ENCODE results near the gene ZBED5. TPM values are rescaled to one million over a fixed set of nuclear protein-coding genes. Genes with fewer than 3 reads are reported as not detected.
A peak's percentile ranks its signal among the peaks of the same experiment; 100 is the strongest.

ZBED5 gene
- total and polyA plus RNA-seq, 9 of the 15 experiments (the other 6 are each of a cell fraction or from before 2014, with no cell fraction given) = 12.4 to 70.7 (median 26.8) TPM

DNA sequence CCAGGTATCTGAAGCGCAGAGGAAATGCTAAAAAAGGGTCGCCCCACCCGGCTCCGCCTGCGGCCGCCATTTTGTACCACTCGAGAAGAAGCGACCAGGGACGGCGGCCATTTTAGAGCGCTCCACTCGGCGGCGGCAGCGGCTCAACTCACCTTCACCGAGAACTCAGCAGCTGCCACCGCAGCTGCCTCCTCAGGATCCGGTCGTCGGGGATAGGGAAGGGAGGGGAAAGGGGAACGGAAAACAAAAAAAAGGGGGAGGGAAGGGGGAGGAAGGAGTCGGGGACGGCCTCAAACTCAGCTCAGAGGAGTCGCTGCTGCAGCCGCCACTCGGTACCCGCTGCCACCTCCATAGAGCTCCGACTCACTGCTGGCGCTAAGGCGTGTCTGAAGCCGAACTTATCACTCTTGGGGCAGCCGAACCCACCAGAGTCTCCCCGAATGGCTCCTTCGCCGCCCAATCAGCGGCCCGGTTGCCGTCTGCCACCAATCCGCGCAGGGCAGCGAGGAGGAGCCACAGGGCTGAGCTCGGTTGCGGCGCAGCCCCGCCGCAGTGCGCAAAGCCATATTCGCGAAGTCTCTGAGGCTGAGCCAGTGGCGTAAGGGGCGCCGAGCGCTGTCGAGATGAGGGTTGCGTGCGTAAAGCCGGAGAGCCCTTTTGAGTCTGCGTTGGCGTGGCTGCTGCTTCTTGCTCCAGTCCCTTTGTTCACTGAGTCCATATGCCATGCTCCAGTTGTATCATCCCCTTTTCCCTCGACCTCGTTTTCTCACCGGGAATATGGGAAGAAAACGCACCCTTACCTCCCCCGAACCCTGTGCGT is 49.1 kb downstream of the ZBED5 start, which contains the start of gene EIF4G2 (continued):
- TF ChIP-seq SOX6 (IDR thresholded peaks at IDR 0.05) = peak; percentile 28; the same call in 1 of the 2 replicates
- peak; percentile 96 for TF ChIP-seq GTF2E2 (tag; IDR thresholded peaks at IDR 0.05)
- peak; percentile 30 for TF ChIP-seq PHF20 (IDR thresholded peaks at IDR 0.05; ENCODE audit: partially characterized antibody)
- TF ChIP-seq, protein P1, sequence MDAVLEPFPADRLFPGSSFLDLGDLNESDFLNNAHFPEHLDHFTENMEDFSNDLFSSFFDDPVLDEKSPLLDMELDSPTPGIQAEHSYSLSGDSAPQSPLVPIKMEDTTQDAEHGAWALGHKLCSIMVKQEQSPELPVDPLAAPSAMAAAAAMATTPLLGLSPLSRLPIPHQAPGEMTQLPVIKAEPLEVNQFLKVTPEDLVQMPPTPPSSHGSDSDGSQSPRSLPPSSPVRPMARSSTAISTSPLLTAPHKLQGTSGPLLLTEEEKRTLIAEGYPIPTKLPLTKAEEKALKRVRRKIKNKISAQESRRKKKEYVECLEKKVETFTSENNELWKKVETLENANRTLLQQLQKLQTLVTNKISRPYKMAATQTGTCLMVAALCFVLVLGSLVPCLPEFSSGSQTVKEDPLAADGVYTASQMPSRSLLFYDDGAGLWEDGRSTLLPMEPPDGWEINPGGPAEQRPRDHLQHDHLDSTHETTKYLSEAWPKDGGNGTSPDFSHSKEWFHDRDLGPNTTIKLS (IDR thresholded peaks at IDR 0.05; ENCODE audit: borderline replicate concordance, low read depth) = no peak; the same call in 1 of the 2 replicates
- TF ChIP-seq NCOA1 (IDR thresholded peaks at IDR 0.05; ENCODE audit: low read depth) = peak; percentile 77
- TF ChIP-seq MCM3 (IDR thresholded peaks at IDR 0.05) = no peak
- TF ChIP-seq ZNF449 (CRISPR knock-in tag; IDR thresholded peaks at IDR 0.05) = no peak
- peak; percentile 99; the same call in 1 of the 2 replicates for TF ChIP-seq TAF15 (IDR thresholded peaks at IDR 0.05; ENCODE audit: low read depth, low read length)
- TF ChIP-seq WHSC1 (IDR thresholded peaks at IDR 0.05; ENCODE audit: low read length) = no peak
- peak; percentile 99 for TF ChIP-seq NFRKB (IDR thresholded peaks at IDR 0.05; ENCODE audit: low read depth)
- TF ChIP-seq HNRNPUL1 (IDR thresholded peaks at IDR 0.05; ENCODE audit: low read length) = no peak
- TF ChIP-seq, protein P2, sequence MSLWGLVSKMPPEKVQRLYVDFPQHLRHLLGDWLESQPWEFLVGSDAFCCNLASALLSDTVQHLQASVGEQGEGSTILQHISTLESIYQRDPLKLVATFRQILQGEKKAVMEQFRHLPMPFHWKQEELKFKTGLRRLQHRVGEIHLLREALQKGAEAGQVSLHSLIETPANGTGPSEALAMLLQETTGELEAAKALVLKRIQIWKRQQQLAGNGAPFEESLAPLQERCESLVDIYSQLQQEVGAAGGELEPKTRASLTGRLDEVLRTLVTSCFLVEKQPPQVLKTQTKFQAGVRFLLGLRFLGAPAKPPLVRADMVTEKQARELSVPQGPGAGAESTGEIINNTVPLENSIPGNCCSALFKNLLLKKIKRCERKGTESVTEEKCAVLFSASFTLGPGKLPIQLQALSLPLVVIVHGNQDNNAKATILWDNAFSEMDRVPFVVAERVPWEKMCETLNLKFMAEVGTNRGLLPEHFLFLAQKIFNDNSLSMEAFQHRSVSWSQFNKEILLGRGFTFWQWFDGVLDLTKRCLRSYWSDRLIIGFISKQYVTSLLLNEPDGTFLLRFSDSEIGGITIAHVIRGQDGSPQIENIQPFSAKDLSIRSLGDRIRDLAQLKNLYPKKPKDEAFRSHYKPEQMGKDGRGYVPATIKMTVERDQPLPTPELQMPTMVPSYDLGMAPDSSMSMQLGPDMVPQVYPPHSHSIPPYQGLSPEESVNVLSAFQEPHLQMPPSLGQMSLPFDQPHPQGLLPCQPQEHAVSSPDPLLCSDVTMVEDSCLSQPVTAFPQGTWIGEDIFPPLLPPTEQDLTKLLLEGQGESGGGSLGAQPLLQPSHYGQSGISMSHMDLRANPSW (CRISPR knock-in tag; IDR thresholded peaks at IDR 0.05) = no peak
- no peak for TF ChIP-seq ZNF551 (CRISPR knock-in tag; IDR thresholded peaks at IDR 0.05)
- TF ChIP-seq KLF1 (tag; IDR thresholded peaks at IDR 0.05) = no peak
- TF ChIP-seq THRAP3 (IDR thresholded peaks at IDR 0.05; ENCODE audit: borderline replicate concordance) = peak; percentile 56; the same call in 1 of the 2 replicates
- peak; percentile 21; the same call in 1 of the 2 replicates for TF ChIP-seq NR2C2 (CRISPR knock-in tag; IDR thresholded peaks at IDR 0.05)
- TF ChIP-seq NR2C2 (tag; IDR thresholded peaks at IDR 0.05) = no peak; the same call in 1 of the 2 replicates
- TF ChIP-seq, protein P3, sequence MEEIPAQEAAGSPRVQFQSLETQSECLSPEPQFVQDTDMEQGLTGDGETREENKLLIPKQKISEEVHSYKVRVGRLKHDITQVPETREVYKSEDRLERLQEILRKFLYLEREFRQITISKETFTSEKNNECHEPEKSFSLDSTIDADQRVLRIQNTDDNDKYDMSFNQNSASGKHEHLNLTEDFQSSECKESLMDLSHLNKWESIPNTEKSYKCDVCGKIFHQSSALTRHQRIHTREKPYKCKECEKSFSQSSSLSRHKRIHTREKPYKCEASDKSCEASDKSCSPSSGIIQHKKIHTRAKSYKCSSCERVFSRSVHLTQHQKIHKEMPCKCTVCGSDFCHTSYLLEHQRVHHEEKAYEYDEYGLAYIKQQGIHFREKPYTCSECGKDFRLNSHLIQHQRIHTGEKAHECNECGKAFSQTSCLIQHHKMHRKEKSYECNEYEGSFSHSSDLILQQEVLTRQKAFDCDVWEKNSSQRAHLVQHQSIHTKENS (CRISPR knock-in tag; IDR thresholded peaks at IDR 0.05) = no peak
- TF ChIP-seq ZHX1 (conservative IDR thresholded peaks at IDR 0.05; ENCODE audit: low read length) = peak; percentile 95
